Endothelial cell of umbilical vein (primary cell): ENCODE measurements around the gene ZNF22. TPM values are rescaled to one million over a fixed set of nuclear protein-coding genes. Genes with fewer than 3 reads are reported as not detected.

Experiments used
- BruUV-seq: library from RNA; stranded (reverse); fragments of 400-500 nt; replicated peaks from 2 replicates; lab custom pipeline; 2021; lab: Mats Ljungman, UMichigan
- CTCF ChIA-PET: fragments of 300-600, 350-600 bp; sonication (Branson Sonifier 250); formaldehyde crosslinking; loops from one replicate; lab custom pipeline; 2021; ENCODE audit warnings: antibody characterized with exemption, inconsistent platforms; lab: Charles Lee
- POLR2A ChIA-PET: fragments of 300-600, 350-600 bp; sonication (Branson Sonifier 250); formaldehyde crosslinking; loops from one replicate; lab custom pipeline; 2021; ENCODE audit warnings: antibody characterized with exemption, inconsistent platforms; lab: Charles Lee
- DNase-seq: peaks from one replicate; pipeline ENCODE4 v3.0.0-alpha.2; 2011; ENCODE audit warnings: low read depth, low spot score
- FAIRE-seq: peaks from 2 replicates; lab custom pipeline; 2011; peaks lifted over from hg19 to GRCh38; lab: Jason Lieb, UNC
- H2AFZ ChIP-seq: 2 replicates; pipeline ENCODE4 v1.6.0; 2012; ENCODE audit warnings: low read depth, low read length, control low read depth, inconsistent platforms
- H3K27ac ChIP-seq: 2 replicates; pipeline ENCODE4 v1.5.1; 2011; ENCODE audit warnings: low read depth, mild to moderate bottlenecking, control low read depth, low read length, moderate library complexity; ENCODE audit not compliant: insufficient read depth
- H3K27me3 ChIP-seq, 2 experiments: 2 replicates each; pipeline versions ENCODE4 v1.6.0 to v1.6.1; 2011; ENCODE audit warnings: low read length in 2 of 2, mixed read lengths in 1 of 2; ENCODE audit not compliant: control insufficient read depth in 2 of 2, insufficient read depth in 2 of 2
- H3K36me3 ChIP-seq, 2 experiments: 2 replicates in 1 of 2; 3 replicates in 1 of 2; pipeline ENCODE4 v1.5.1; 2011; ENCODE audit warnings: low read length in 2 of 2, mild to moderate bottlenecking in 1 of 2, moderate library complexity in 1 of 2; ENCODE audit not compliant: control insufficient read depth in 2 of 2, insufficient read depth in 2 of 2; ENCODE audit errors: extremely low read depth in 1 of 2
- H3K4me1 ChIP-seq: 3 replicates; pipeline ENCODE4 v1.5.1; 2011; ENCODE audit warnings: mild to moderate bottlenecking, low read length; ENCODE audit not compliant: control insufficient read depth, insufficient read depth; ENCODE audit errors: extremely low read depth
- H3K4me2 ChIP-seq: 2 replicates; pipeline ENCODE4 v1.6.1; 2011; ENCODE audit warnings: low read length, control low read depth, mixed read lengths; ENCODE audit not compliant: insufficient read depth
- H3K4me3 ChIP-seq, 3 experiments: fragments of 200-600 bp in 1 of 3; sonication (generic), shearing (Covaris generic) in 1 of 3; replicated peaks in 1 of 3; 2 replicates each; pipeline ENCODE4 v1.5.1; 2011 to 2016; ENCODE audit warnings: control low read depth in 3 of 3, low read length in 3 of 3, mild to moderate bottlenecking in 2 of 3, inconsistent platforms in 1 of 3, low read depth in 1 of 3, moderate library complexity in 1 of 3; ENCODE audit not compliant: insufficient read depth in 1 of 3
- H3K79me2 ChIP-seq: 2 replicates; pipeline ENCODE4 v1.6.0; 2012; ENCODE audit warnings: low read length, inconsistent platforms; ENCODE audit not compliant: control insufficient read depth, insufficient read depth
- H3K9ac ChIP-seq: replicated peaks from 2 replicates; pipeline ENCODE3; 2011; ENCODE audit warnings: low read length, control low read depth; ENCODE audit not compliant: insufficient read depth; ENCODE audit errors: extremely low read depth
- H3K9me1 ChIP-seq: replicated peaks from 3 replicates; pipeline ENCODE4 v1.6.0; 2011; ENCODE audit warnings: mild to moderate bottlenecking, low read length; ENCODE audit not compliant: control insufficient read depth, insufficient read depth; ENCODE audit errors: extremely low read depth
- H3K9me3 ChIP-seq: replicated peaks from 2 replicates; pipeline ENCODE4 v1.5.1; 2012; ENCODE audit warnings: low read length, inconsistent platforms; ENCODE audit not compliant: control insufficient read depth, insufficient read depth
- H4K20me1 ChIP-seq: replicated peaks from 2 replicates; pipeline ENCODE3; 2011; ENCODE audit warnings: mild to moderate bottlenecking, low read length; ENCODE audit not compliant: control insufficient read depth, insufficient read depth; ENCODE audit errors: extremely low read depth
- CTCF ChIP-seq, 2 donors: IDR thresholded peaks; 1 replicate in 1 of 2; 2 replicates in 1 of 2; pipeline ENCODE4 v1.5.1; 2011; ENCODE audit warnings: low read length in 2 of 2, mild to moderate bottlenecking in 2 of 2, moderate library complexity in 2 of 2, control low read depth in 1 of 2, inconsistent platforms in 1 of 2, low read depth in 1 of 2; ENCODE audit not compliant: insufficient read depth in 1 of 2; ENCODE audit errors: extremely low read depth in 1 of 2
- EZH2 ChIP-seq: IDR thresholded peaks from 2 replicates; pipeline ENCODE4 v1.6.1; 2012; ENCODE audit warnings: borderline replicate concordance, low read depth, mild to moderate bottlenecking, moderate library complexity, low read length, inconsistent platforms; ENCODE audit not compliant: severe bottlenecking
- FOS ChIP-seq: IDR thresholded peaks from 2 replicates; pipeline ENCODE4 v1.6.1; 2011; ENCODE audit warnings: mild to moderate bottlenecking, low read length, moderate library complexity, borderline replicate concordance; ENCODE audit not compliant: insufficient read depth
- JUN ChIP-seq: IDR thresholded peaks from 2 replicates; pipeline ENCODE4 v1.6.1; 2011; ENCODE audit warnings: borderline replicate concordance, low read depth; ENCODE audit not compliant: insufficient read length, insufficient read depth
- MAX ChIP-seq: IDR thresholded peaks from 2 replicates; pipeline ENCODE4 v1.6.1; 2011; ENCODE audit not compliant: insufficient read depth, insufficient read length
- POLR2A ChIP-seq: IDR thresholded peaks from 2 replicates; pipeline ENCODE4 v1.6.1; 2012; ENCODE audit warnings: low read depth, mild to moderate bottlenecking, control low read depth, low read length
- POLR2AphosphoS5 ChIP-seq: IDR thresholded peaks from 2 replicates; pipeline ENCODE4 v1.6.1; 2012; ENCODE audit warnings: low read depth, mild to moderate bottlenecking, control low read depth, low read length, moderate library complexity; ENCODE audit not compliant: insufficient read depth
- dilution Hi-C: fragments of 300-500 bp; cut with MboI; formaldehyde crosslinking; loops from one replicate; pipeline ENCODE4 v1.15.0; 2019; ENCODE audit warnings: low sequenced_read_pairs; ENCODE audit not compliant: extremely low pct_ligation_motif_present
- intact Hi-C: fragments of 100-400 bp; cut with micrococcal nuclease; formaldehyde crosslinking; loops from one replicate; pipeline ENCODE4 v1.10.0; 2022
- polyA plus RNA-seq, 4 experiments: library from polyadenylated mRNA; depleted of rRNA in 3 of 4; stranded (reverse) in 3 of 4; unstranded in 1 of 4; fragments of >200 nt; gene quantifications; 2 replicates each; pipeline versions ENCODE4 v1.2.1 to v1.2.3, GENCODE V29; 2011 to 2012; ENCODE audit warnings: missing spikeins in 1 of 4
- total RNA-seq: library from RNA; stranded (reverse); gene quantifications from 2 replicates; pipeline ENCODE4 v1.2.3, GENCODE V29; 2021

Gene ZNF22
- total and polyA plus RNA-seq, 2 donors (not counting 3 experiments of a cell fraction or from before 2014, with no cell fraction given), result 21.0 to 48.7 TPM

GRCh38 chr10:44970812-44971395, 29.8 kb upstream of the ZNF22 start:
- H3K79me2 ChIP-seq, result no peaks in the 10 kb centered on the region
- no peak for TF ChIP-seq MAX
- H3K36me3 ChIP-seq, result no peaks in the 10 kb centered on the region
- H3K4me3 ChIP-seq, result no peak overlapping the region
- H3K9me1 ChIP-seq, result no peaks in the 10 kb centered on the region
- H3K9me3 ChIP-seq, result no peaks in the 10 kb centered on the region
- H3K4me1 ChIP-seq, result peaks cover 6% of the 10 kb centered on the region
- dilution Hi-C loops (no loop called here), intact Hi-C loops (loop anchor here (10.0 kb wide), 1 partner anchor 1296 kb away; no protein-coding TSS in a partner anchor)
- H3K27me3 ChIP-seq, result no peaks in the 10 kb centered on the region
- DNase-seq, result no peak
- H3K9ac ChIP-seq, result no peak overlapping the region
- H4K20me1 ChIP-seq, result no peaks in the 10 kb centered on the region
- POLR2A ChIA-PET, result no interaction called here
- no peak overlapping the region for H3K4me2 ChIP-seq
- no peak overlapping the region for H2AFZ ChIP-seq
- FAIRE-seq, result no peak
- CTCF ChIA-PET, result no interaction called here
- BruUV-seq, result no TSS peak
- H3K27ac ChIP-seq, result no peak overlapping the region

- ChIA-PET POLR2A (no interaction called here), CTCF (no interaction called here)
- Histone ChIP-seq H3K27me3 (no peaks in the 10 kb centered on the region), H3K4me2 (no peak overlapping the region), H3K4me1 (peaks cover 6% of the 10 kb centered on the region), H3K79me2 (no peaks in the 10 kb centered on the region), H3K36me3 (no peaks in the 10 kb centered on the region), H3K9ac (no peak overlapping the region), H4K20me1 (no peaks in the 10 kb centered on the region), H3K9me1 (no peaks in the 10 kb centered on the region), H3K9me3 (no peaks in the 10 kb centered on the region), H3K27ac (no peak overlapping the region), H3K4me3 (no peak overlapping the region), H2AFZ (no peak overlapping the region)
- FAIRE-seq (no peak), DNase-seq (no peak)
- intact Hi-C loops, result loop anchor here (10.0 kb wide), 1 partner anchor 1297 kb away; no protein-coding TSS in a partner anchor
- BruUV-seq, result no TSS peak
- dilution Hi-C loops, result no loop called here
- TF ChIP-seq MAX (no peak), EZH2 (no peak), FOS (no peak), CTCF (IDR thresholded peaks at IDR 0.05; ENCODE audit: extremely low read depth in 1 of 2, insufficient read depth in 1 of 2, low read depth in 1 of 2, low read length in 2 of 2) (no peak), POLR2A (no peak), JUN (no peak), POLR2AphosphoS5 (no peak)
Observed at GRCh38 chr10:44971434-44971833, 29.3 kb upstream of the ZNF22 start.
